B cell (primary cell): ENCODE measurements around the gene ELAVL2. TPM values are rescaled to one million over a fixed set of nuclear protein-coding genes. Genes with fewer than 3 reads are reported as not detected.

Experiments
- ATAC-seq: fragments of 200-7000 bp; cut with Tn5 transposase; one replicate; pipeline ENCODE4 v1.10.0; 2021; ENCODE audit warnings: low read depth, mild to moderate bottlenecking, moderate number of reproducible peaks, moderate library complexity
- CTCF ChIA-PET: fragments of 350-600 bp; sonication (Branson Sonifier 250); formaldehyde crosslinking; loops from one replicate; lab custom pipeline; 2021; ENCODE audit warnings: antibody characterized with exemption, inconsistent platforms; lab: Charles Lee
- POLR2A ChIA-PET: fragments of 350-600 bp; sonication (Branson Sonifier 250); formaldehyde crosslinking; loops from one replicate; lab custom pipeline; 2021; ENCODE audit warnings: antibody characterized with exemption; lab: Charles Lee
- DNase-seq: peaks from one replicate; pipeline ENCODE4 v3.0.0; 2013
- H2AFZ ChIP-seq: 2 replicates; pipeline ENCODE4 v1.6.1; 2012; ENCODE audit warnings: mild to moderate bottlenecking, low read depth, low read length; ENCODE audit not compliant: insufficient read depth, poor library complexity, severe bottlenecking
- H3K27ac ChIP-seq, 2 donors: 1 replicate in 1 of 2; 2 replicates in 1 of 2; pipeline ENCODE4 v1.5.1; 2012 to 2013; ENCODE audit warnings: low read length in 2 of 2, mild to moderate bottlenecking in 2 of 2, moderate library complexity in 1 of 2
- H3K27me3 ChIP-seq, 4 experiments: fragments of 200-600 bp in 1 of 4; sonication (generic) in 1 of 4; replicated peaks in 1 of 4; 1 replicate in 2 of 4; 2 replicates in 2 of 4; pipeline versions ENCODE4 v1.6.1 to v1.7.0; 2013 to 2016; ENCODE audit warnings: low read length in 3 of 4, mild to moderate bottlenecking in 2 of 4, mixed read lengths in 1 of 4, moderate library complexity in 1 of 4; ENCODE audit not compliant: insufficient read depth in 4 of 4, control insufficient read depth in 3 of 4; ENCODE audit errors: control extremely low read depth in 1 of 4
- H3K36me3 ChIP-seq, 2 experiments: replicated peaks in 1 of 2; 1 replicate in 1 of 2; 2 replicates in 1 of 2; pipeline versions ENCODE4 v1.6.1 to v1.7.1; 2013; ENCODE audit warnings: low read length in 1 of 2; ENCODE audit not compliant: insufficient read depth in 2 of 2, control insufficient read depth in 1 of 2; ENCODE audit errors: control extremely low read depth in 1 of 2, extremely low read depth in 1 of 2
- H3K4me1 ChIP-seq, 2 donors: fragments of 200-600 bp in 1 of 2; sonication (generic) in 1 of 2; 1 replicate in 1 of 2; 2 replicates in 1 of 2; pipeline versions ENCODE4 v1.5.1 to v1.6.1; 2013 to 2017; ENCODE audit warnings: low read length in 2 of 2; ENCODE audit not compliant: control insufficient read depth in 2 of 2, insufficient read depth in 2 of 2
- H3K4me2 ChIP-seq: replicated peaks from 2 replicates; pipeline ENCODE3; 2012; ENCODE audit warnings: mild to moderate bottlenecking, low read depth, low read length; ENCODE audit not compliant: poor library complexity, severe bottlenecking
- H3K4me3 ChIP-seq, 5 experiments: fragments of 200-600 bp in 1 of 5; sonication (generic) in 1 of 5; 1 replicate in 3 of 5; 2 replicates in 2 of 5; pipeline versions ENCODE4 v1.5.1 to v1.7.0; 2011 to 2016; ENCODE audit warnings: low read length in 4 of 5, mild to moderate bottlenecking in 4 of 5, low read depth in 2 of 5, control low read depth in 1 of 5, moderate library complexity in 1 of 5; ENCODE audit not compliant: insufficient read depth in 1 of 5; ENCODE audit errors: control extremely low read depth in 1 of 5, extremely low read depth in 1 of 5
- H3K79me2 ChIP-seq: fragments of 200-600 bp; sonication (generic); one replicate; pipeline ENCODE4 v1.6.0; 2016; ENCODE audit warnings: low read length; ENCODE audit not compliant: control insufficient read depth, insufficient read depth
- H3K9ac ChIP-seq: fragments of 200-600 bp; sonication (generic); 2 replicates; pipeline ENCODE4 v1.6.1; 2017; ENCODE audit warnings: mild to moderate bottlenecking, low read length, moderate library complexity
- H3K9me3 ChIP-seq, 3 donors: one replicate each; pipeline versions ENCODE4 v1.6.1 to v1.7.1; 2013; ENCODE audit warnings: low read length in 2 of 3; ENCODE audit not compliant: control insufficient read depth in 2 of 3, insufficient read depth in 1 of 3; ENCODE audit errors: control extremely low read depth in 1 of 3
- H4K20me1 ChIP-seq: 2 replicates; pipeline ENCODE4 v1.6.0; 2012; ENCODE audit warnings: mild to moderate bottlenecking, low read length; ENCODE audit not compliant: insufficient read depth, control insufficient read depth, poor library complexity, severe bottlenecking
- H3K27ac Mint-ChIP-seq: one replicate; pipeline ENCODE4 v1.8.0; 2021; ENCODE audit warnings: mixed read lengths
- H3K27me3 Mint-ChIP-seq: one replicate; pipeline ENCODE4 v1.8.0; 2021; ENCODE audit warnings: mixed read lengths
- H3K4me1 Mint-ChIP-seq: one replicate; pipeline ENCODE4 v1.8.0; 2021; ENCODE audit warnings: mixed read lengths
- H3K4me3 Mint-ChIP-seq: one replicate; pipeline ENCODE4 v1.8.0; 2021; ENCODE audit warnings: mixed read lengths
- H3K9me3 Mint-ChIP-seq: one replicate; pipeline ENCODE4 v1.8.0; 2022; ENCODE audit warnings: mixed read lengths; ENCODE audit not compliant: insufficient read depth
- CTCF ChIP-seq: fragments of 200-600 bp; IDR thresholded peaks from one replicate; pipeline ENCODE4 v1.8.0; 2022; ENCODE audit warnings: antibody characterized with exemption, mild to moderate bottlenecking
- EZH2 ChIP-seq: IDR thresholded peaks from 2 replicates; pipeline ENCODE4 v1.6.1; 2012; ENCODE audit warnings: borderline replicate concordance, low read depth, mild to moderate bottlenecking, moderate library complexity, low read length; ENCODE audit not compliant: insufficient read depth, poor library complexity, severe bottlenecking
- WGBS: methylation state at CpG from one replicate; pipeline ENCODE4 v1.1.5; 2013; ENCODE audit warnings: missing lambda C conversion rate; ENCODE audit not compliant: insufficient coverage; 5-methylcytosine and 5-hydroxymethylcytosine counted together
- intact Hi-C: fragments of 100-400 bp; cut with micrococcal nuclease; formaldehyde crosslinking; loops from one replicate; pipeline ENCODE4 v1.10.0; 2022
- polyA plus RNA-seq: library from polyadenylated mRNA; depleted of rRNA; stranded (reverse); fragments of >200 nt; gene quantifications from 2 replicates; pipeline ENCODE4 v1.2.3, GENCODE V29; 2012
- total RNA-seq, 2 donors: library from RNA; stranded (reverse); fragments of 120-200 nt in 1 of 2; gene quantifications; 1 replicate in 1 of 2; 2 replicates in 1 of 2; pipeline versions ENCODE4 v1.2.3 to v1.2.4, GENCODE V29; 2013 to 2022

The ELAVL2 gene
- total and polyA plus RNA-seq, 2 donors (not counting 1 experiment from before 2014, with no cell fraction given), result not detected

- no peak overlapping the region for H3K27ac Mint-ChIP-seq
- H3K4me1 Mint-ChIP-seq, result no peaks in the 10 kb centered on the region
- no peak for TF ChIP-seq CTCF
- no peak for TF ChIP-seq EZH2
- DNase-seq (no peak), ATAC-seq (no peak)
- POLR2A ChIA-PET, result no interaction called here
- Histone ChIP-seq H3K4me3 (no peak overlapping the region), H3K9ac (no peak overlapping the region), H2AFZ (no peak overlapping the region), H3K27me3 (no peaks in the 10 kb centered on the region), H3K27ac (no peak overlapping the region), H3K79me2 (no peaks in the 10 kb centered on the region), H4K20me1 (no peaks in the 10 kb centered on the region), H3K36me3 (no peaks in the 10 kb centered on the region), H3K9me3 (peaks cover 0 to 3% (median 0%) of the 10 kb centered on the region in 3 donors), H3K4me2 (no peak overlapping the region), H3K4me1 (no peaks in the 10 kb centered on the region)
- no peak overlapping the region for H3K4me3 Mint-ChIP-seq
- intact Hi-C loops, result no loop called here
- CTCF ChIA-PET, result no interaction called here
- H3K27me3 Mint-ChIP-seq, result no peaks in the 10 kb centered on the region
- 92% methylated on average over 2 of the region's 2 CpGs for WGBS
- no peaks in the 10 kb centered on the region for H3K9me3 Mint-ChIP-seq
Observed at GRCh38 chr9:23663125-23663524, 162.9 kb downstream of the ELAVL2 start.

DNA sequence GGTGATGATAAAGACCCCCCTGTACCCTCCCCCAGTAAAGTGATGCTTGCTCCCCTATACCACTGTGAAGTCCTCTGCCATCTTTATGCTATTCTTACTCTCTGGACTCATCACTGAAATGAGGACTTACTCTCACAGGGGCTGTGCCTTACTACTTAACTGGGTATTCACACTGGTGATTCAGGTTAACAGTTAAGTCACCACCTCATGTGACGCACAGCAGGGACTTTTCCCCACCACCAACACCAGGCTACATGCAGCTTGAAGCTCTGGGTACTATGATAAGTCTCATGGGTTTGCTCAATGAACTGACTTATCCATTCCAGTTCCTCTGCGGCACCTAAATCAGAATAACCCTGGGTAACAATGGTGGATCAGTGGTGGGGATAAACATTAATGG, 163.7 kb downstream of the ELAVL2 start:
- Histone ChIP-seq H3K4me2 (no peak overlapping the region), H3K4me3 (no peak overlapping the region), H3K9me3 (peaks cover 0 to 3% (median 0%) of the 10 kb centered on the region in 3 donors), H3K79me2 (no peaks in the 10 kb centered on the region), H3K27me3 (no peaks in the 10 kb centered on the region), H3K9ac (no peak overlapping the region), H2AFZ (no peak overlapping the region), H3K27ac (no peak overlapping the region), H3K36me3 (no peaks in the 10 kb centered on the region), H3K4me1 (no peaks in the 10 kb centered on the region), H4K20me1 (no peaks in the 10 kb centered on the region)
- Mint-ChIP-seq H3K9me3 (no peaks in the 10 kb centered on the region), H3K4me1 (no peaks in the 10 kb centered on the region), H3K27me3 (no peaks in the 10 kb centered on the region), H3K4me3 (no peak overlapping the region), H3K27ac (no peak overlapping the region)
- no CpG with 5 or more reads among the region's 2 CpGs for WGBS
- ChIA-PET CTCF (no interaction called here), POLR2A (no interaction called here)
- ATAC-seq, result no peak
- no peak for DNase-seq
- intact Hi-C loops, result no loop called here
- no peak for TF ChIP-seq CTCF
- no peak for TF ChIP-seq EZH2
